Activated B cell treated with CpG ODN at 0.5 μM for 24 hours (primary cell): ENCODE results near the gene C20orf144. TPM values are rescaled to one million over a fixed set of nuclear protein-coding genes. Genes with fewer than 3 reads are reported as not detected.
"Not testable (repeated sequence)": the region's sequence is repeated elsewhere in the genome, so short reads cannot be mapped to it uniquely, and the experiment has no call there.

Experiments used
- ATAC-seq: fragments of 200-7000 bp; cut with Tn5 transposase; one replicate; pipeline ENCODE4 v1.10.0; 2021; ENCODE audit warnings: low read depth, mild to moderate bottlenecking, moderate library complexity
- CTCF ChIA-PET: fragments of 350-600 bp; sonication (Branson Sonifier 250); formaldehyde crosslinking; loops from one replicate; lab custom pipeline; 2021; ENCODE audit warnings: antibody characterized with exemption; lab: Charles Lee
- POLR2A ChIA-PET: fragments of 350-600 bp; sonication (Branson Sonifier 250); formaldehyde crosslinking; loops from one replicate; lab custom pipeline; 2021; ENCODE audit warnings: antibody characterized with exemption; lab: Charles Lee
- DNase-seq: peaks from one replicate; pipeline ENCODE4 v3.0.0; 2022
- H3K27ac Mint-ChIP-seq: one replicate; pipeline ENCODE4 v1.8.0; 2020; ENCODE audit warnings: mixed read lengths
- H3K27me3 Mint-ChIP-seq: one replicate; pipeline ENCODE4 v1.8.0; 2021; ENCODE audit warnings: mixed read lengths
- H3K36me3 Mint-ChIP-seq: one replicate; pipeline ENCODE4 v1.8.0; 2021; ENCODE audit warnings: low read depth, mixed read lengths
- H3K4me1 Mint-ChIP-seq: one replicate; pipeline ENCODE4 v1.8.0; 2021; ENCODE audit warnings: mixed read lengths
- H3K4me3 Mint-ChIP-seq: one replicate; pipeline ENCODE4 v1.8.0; 2020; ENCODE audit warnings: mild to moderate bottlenecking, mixed read lengths
- H3K9me3 Mint-ChIP-seq: one replicate; pipeline ENCODE4 v1.8.0; 2020; ENCODE audit warnings: mixed read lengths
- CTCF ChIP-seq: fragments of 200-600 bp; IDR thresholded peaks from one replicate; pipeline ENCODE4 v1.8.0; 2022; ENCODE audit warnings: antibody characterized with exemption, mild to moderate bottlenecking
- intact Hi-C: fragments of 100-400 bp; cut with micrococcal nuclease; formaldehyde crosslinking; loops from one replicate; pipeline ENCODE4 v1.15.1; 2024
- total RNA-seq: library from RNA; stranded (reverse); gene quantifications from 2 replicates; pipeline ENCODE4 v1.2.3, GENCODE V29; 2022

Gene C20orf144
- total RNA-seq, 1 donor from 2014 or later: 0.20 TPM

- no peak for TF ChIP-seq CTCF
- no peak for ATAC-seq
- ChIA-PET POLR2A (no interaction called here), CTCF (no interaction called here)
- Mint-ChIP-seq H3K4me1 (peaks cover 6% of the 10 kb centered on the region), H3K27ac (no peak overlapping the region), H3K36me3 (peaks cover 45% of the 10 kb centered on the region), H3K9me3 (no peaks in the 10 kb centered on the region), H3K4me3 (no peak overlapping the region), H3K27me3 (no peaks in the 10 kb centered on the region)
- intact Hi-C loops: no loop called here
- DNase-seq: no peak
These were observed 16.7 kb upstream of the C20orf144 start for GRCh38 chr20:33645396-33645795.

- POLR2A ChIA-PET: no interaction called here
These were observed 15.9 kb upstream of the C20orf144 start for GRCh38 chr20:33646191-33646590.

GRCh38 chr20:33646959-33647602 lies 15.0 kb upstream of the C20orf144 start:
- not testable (repeated sequence) for H3K4me1 Mint-ChIP-seq

More at GRCh38 chr20:33646191-33646590, 15.9 kb upstream of the C20orf144 start:
- no peaks in the 10 kb centered on the region for H3K27me3 Mint-ChIP-seq
- H3K4me1 Mint-ChIP-seq: peaks cover 6% of the 10 kb centered on the region
- H3K4me3 Mint-ChIP-seq: no peak overlapping the region
- CTCF ChIA-PET: no interaction called here
- DNase-seq: no peak
- no peak for ATAC-seq
- peaks cover 39% of the 10 kb centered on the region for H3K36me3 Mint-ChIP-seq
- TF ChIP-seq CTCF: no peak
- no peaks in the 10 kb centered on the region for H3K9me3 Mint-ChIP-seq
- intact Hi-C loops: no loop called here
- no peak overlapping the region for H3K27ac Mint-ChIP-seq

GRCh38 chr20:33647603-33648395 lies 14.3 kb upstream of the C20orf144 start:
- intact Hi-C loops: no loop called here
- H3K36me3 Mint-ChIP-seq: peaks cover 30% of the 10 kb centered on the region

More at GRCh38 chr20:33646959-33647602, 15.0 kb upstream of the C20orf144 start:
- H3K27ac Mint-ChIP-seq, intact Hi-C loops, H3K27me3 Mint-ChIP-seq, H3K4me3 Mint-ChIP-seq, ATAC-seq, DNase-seq, H3K9me3 Mint-ChIP-seq: not testable (repeated sequence)
- ChIA-PET POLR2A (interaction anchor here (0.6 kb wide), 1 partner anchor 54 kb away, joined by 4 read pairs; no protein-coding TSS in a partner anchor), CTCF (interaction anchor here (1.8 kb wide), 1 partner anchor 189 kb away, joined by 6 read pairs; no protein-coding TSS in a partner anchor)
- H3K36me3 Mint-ChIP-seq: peaks cover 34% of the 10 kb centered on the region

More at GRCh38 chr20:33647603-33648395, 14.3 kb upstream of the C20orf144 start:
- H3K4me1 Mint-ChIP-seq: peaks cover 9% of the 10 kb centered on the region
- POLR2A ChIA-PET: no interaction called here
- TF ChIP-seq CTCF: no peak
- H3K9me3 Mint-ChIP-seq: no peaks in the 10 kb centered on the region
- no peak overlapping the region for H3K4me3 Mint-ChIP-seq
- ATAC-seq: no peak
- DNase-seq: no peak
- no peak overlapping the region for H3K27ac Mint-ChIP-seq
- no peaks in the 10 kb centered on the region for H3K27me3 Mint-ChIP-seq
- CTCF ChIA-PET: interaction anchor here (1.8 kb wide), 1 partner anchor 190 kb away, joined by 6 read pairs; no protein-coding TSS in a partner anchor
